Stimulated activated CD4-positive, alpha-beta T cell treated with anti-CD3 and anti-CD28 coated beads, Interleukin-4, amount 100 ng/mL, for 1 hour (primary cell): ENCODE measurements around the gene NFATC3.

Experiments
- DNase-seq: peaks from one replicate; pipeline ENCODE4 v3.0.0-alpha.2; 2020

Gene NFATC3

GRCh38 chr16:68194251-68194650 is 109.1 kb downstream of the NFATC3 start:
- no peak for DNase-seq

GRCh38 chr16:68197250-68197649 is 112.1 kb downstream of the NFATC3 start:
- no peak for DNase-seq

GRCh38 chr16:68200088-68200783 is 115.1 kb downstream of the NFATC3 start:
- DNase-seq: no peak

- no peak for DNase-seq
Measured at GRCh38 chr16:68202091-68202519, 116.9 kb downstream of the NFATC3 start.

GRCh38 chr16:68206245-68206644 is 121.1 kb downstream of the NFATC3 start:
- no peak for DNase-seq

GRCh38 chr16:68214726-68215125 is 129.6 kb downstream of the NFATC3 start:
- DNase-seq: no peak

- no peak for DNase-seq
Measured at GRCh38 chr16:68215302-68215701, 130.1 kb downstream of the NFATC3 start.

GRCh38 chr16:68216240-68216639 is 131.1 kb downstream of the NFATC3 start:
- DNase-seq: no peak

- no peak for DNase-seq
Measured at GRCh38 chr16:68217506-68217905, 132.3 kb downstream of the NFATC3 start.

- no peak for DNase-seq
Measured at GRCh38 chr16:68219725-68220351, 134.7 kb downstream of the NFATC3 start.

- DNase-seq: no peak
Measured at GRCh38 chr16:68223072-68223471, 137.9 kb downstream of the NFATC3 start.

GRCh38 chr16:68226116-68226515 is 140.9 kb downstream of the NFATC3 start:
- no peak for DNase-seq

- no peak for DNase-seq
Measured at GRCh38 chr16:68227183-68227793, 142.1 kb downstream of the NFATC3 start.

- no peak for DNase-seq
Measured at GRCh38 chr16:68227850-68228553, 142.8 kb downstream of the NFATC3 start.

GRCh38 chr16:68228652-68229051 is 143.5 kb downstream of the NFATC3 start:
- no peak for DNase-seq

- DNase-seq: peak; percentile 41
Measured at GRCh38 chr16:68229431-68230175, 144.4 kb downstream of the NFATC3 start.

- DNase-seq: no peak
Measured at GRCh38 chr16:68230176-68230571, 145.0 kb downstream of the NFATC3 start.

GRCh38 chr16:68230956-68231355 is 145.8 kb downstream of the NFATC3 start:
- DNase-seq: no peak

- DNase-seq: no peak
Measured at GRCh38 chr16:68231384-68232136, 146.4 kb downstream of the NFATC3 start.

- no peak for DNase-seq
Measured at GRCh38 chr16:68232335-68232734, 147.2 kb downstream of the NFATC3 start.

GRCh38 chr16:68233085-68233834 is 148.1 kb downstream of the NFATC3 start:
- no peak for DNase-seq
